HG03354 (cell line): ENCODE results near the gene MALRD1.

ENCODE experiments used
- ATAC-seq: cut with Tn5 transposase; IDR thresholded peaks from one replicate; pipeline ENCODE4 v1.9.1; 2021; ENCODE audit warnings: mild to moderate bottlenecking; ENCODE audit not compliant: unreplicated experiment, poor library complexity, severe bottlenecking

The MALRD1 gene

GRCh38 chr10:19048489-19048888, at the start of gene MALRD1:
Gene MALRD1 (plus strand): TSS chr10:19048801. CDS start chr10:19048939, 138 bp downstream.
- no peak for ATAC-seq

- ATAC-seq, result no peak
Observed at GRCh38 chr10:19003341-19003740, 45.3 kb upstream of the MALRD1 start.

- ATAC-seq, result no peak
Observed at GRCh38 chr10:19012111-19012510, 36.5 kb upstream of the MALRD1 start.

- no peak for ATAC-seq
Observed at GRCh38 chr10:19014034-19014433, 34.6 kb upstream of the MALRD1 start.

- no peak for ATAC-seq
Observed at GRCh38 chr10:19014498-19014897, 34.1 kb upstream of the MALRD1 start.

- ATAC-seq, result no peak
Observed at GRCh38 chr10:19017116-19017890, 31.3 kb upstream of the MALRD1 start.

- ATAC-seq, result no peak
Observed at GRCh38 chr10:19021162-19021561, 27.4 kb upstream of the MALRD1 start.

GRCh38 chr10:19024611-19025010, 24.0 kb upstream of the MALRD1 start:
- ATAC-seq, result no peak

GRCh38 chr10:19031763-19032162, 16.8 kb upstream of the MALRD1 start:
- no peak for ATAC-seq

- no peak for ATAC-seq
Observed at GRCh38 chr10:19033741-19034140, 14.9 kb upstream of the MALRD1 start.

GRCh38 chr10:19041171-19041570, 7.4 kb upstream of the MALRD1 start:
- ATAC-seq, result no peak

GRCh38 chr10:19043431-19043830, 5.2 kb upstream of the MALRD1 start:
- ATAC-seq, result no peak

- ATAC-seq, result no peak
Observed at GRCh38 chr10:19046679-19047078, 1.9 kb upstream of the MALRD1 start.

- no peak for ATAC-seq
Observed at GRCh38 chr10:19048891-19049290, 290 bp downstream of the MALRD1 start.

GRCh38 chr10:19049567-19049966, 966 bp downstream of the MALRD1 start:
- ATAC-seq, result no peak

GRCh38 chr10:19054289-19054835, 5.8 kb downstream of the MALRD1 start:
- ATAC-seq, result no peak

- no peak for ATAC-seq
Observed at GRCh38 chr10:19058046-19058445, 9.4 kb downstream of the MALRD1 start.

- no peak for ATAC-seq
Observed at GRCh38 chr10:19063986-19064385, 15.4 kb downstream of the MALRD1 start.

- no peak for ATAC-seq
Observed at GRCh38 chr10:19071946-19072345, 23.3 kb downstream of the MALRD1 start.

- ATAC-seq, result no peak
Observed at GRCh38 chr10:19077276-19077675, 28.7 kb downstream of the MALRD1 start.

GRCh38 chr10:19096501-19097073, 48.0 kb downstream of the MALRD1 start:
- ATAC-seq, result no peak
